ENCODE data around the gene FAM163A.

Gene FAM163A

GRCh38 chr1:179767996-179768395, 24.9 kb downstream of the FAM163A start:
- Histone ChIP-seq H3K4me1 (ENCODE audit: insufficient read depth, low read length, severe bottlenecking) (no peaks in the 10 kb centered on the region), H4K20me1 (ENCODE audit: insufficient read depth, low read length) (no peaks in the 10 kb centered on the region), H3F3A (ENCODE audit: insufficient read depth, low read length) (no peaks in the 10 kb centered on the region), H3K9me2 (ENCODE audit: low read depth, low read length) (no peaks in the 10 kb centered on the region), H3K9ac (ENCODE audit: low read length) (no peak overlapping the region), H3K36me3 (ENCODE audit: insufficient read depth, low read length) (no peaks in the 10 kb centered on the region), H2AFZ (ENCODE audit: low read length) (no peak overlapping the region), H3K9me3 (ENCODE audit: low read length) (0 out of 2 replicates have a peak, but pooled peaks cover 4% of the 10 kb centered on the region), H3K4me2 (ENCODE audit: low read length) (no peak overlapping the region), H3K27me3 (ENCODE audit: insufficient read depth, low read length) (no peaks in the 10 kb centered on the region), H3K79me2 (ENCODE audit: insufficient read depth, low read length) (no peaks in the 10 kb centered on the region), H3K27ac (ENCODE audit: low read depth, low read length, poor library complexity, severe bottlenecking) (no peak overlapping the region), H3K4me3 (ENCODE audit: low read depth, low read length, poor library complexity, severe bottlenecking) (no peak overlapping the region)
- no peak for TF ChIP-seq EZH2 (IDR thresholded peaks at IDR 0.05; ENCODE audit: borderline replicate concordance, low read length)
- TF ChIP-seq, protein P1, sequence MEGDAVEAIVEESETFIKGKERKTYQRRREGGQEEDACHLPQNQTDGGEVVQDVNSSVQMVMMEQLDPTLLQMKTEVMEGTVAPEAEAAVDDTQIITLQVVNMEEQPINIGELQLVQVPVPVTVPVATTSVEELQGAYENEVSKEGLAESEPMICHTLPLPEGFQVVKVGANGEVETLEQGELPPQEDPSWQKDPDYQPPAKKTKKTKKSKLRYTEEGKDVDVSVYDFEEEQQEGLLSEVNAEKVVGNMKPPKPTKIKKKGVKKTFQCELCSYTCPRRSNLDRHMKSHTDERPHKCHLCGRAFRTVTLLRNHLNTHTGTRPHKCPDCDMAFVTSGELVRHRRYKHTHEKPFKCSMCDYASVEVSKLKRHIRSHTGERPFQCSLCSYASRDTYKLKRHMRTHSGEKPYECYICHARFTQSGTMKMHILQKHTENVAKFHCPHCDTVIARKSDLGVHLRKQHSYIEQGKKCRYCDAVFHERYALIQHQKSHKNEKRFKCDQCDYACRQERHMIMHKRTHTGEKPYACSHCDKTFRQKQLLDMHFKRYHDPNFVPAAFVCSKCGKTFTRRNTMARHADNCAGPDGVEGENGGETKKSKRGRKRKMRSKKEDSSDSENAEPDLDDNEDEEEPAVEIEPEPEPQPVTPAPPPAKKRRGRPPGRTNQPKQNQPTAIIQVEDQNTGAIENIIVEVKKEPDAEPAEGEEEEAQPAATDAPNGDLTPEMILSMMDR (IDR thresholded peaks at IDR 0.05; ENCODE audit: low read length), result no peak

DNA sequence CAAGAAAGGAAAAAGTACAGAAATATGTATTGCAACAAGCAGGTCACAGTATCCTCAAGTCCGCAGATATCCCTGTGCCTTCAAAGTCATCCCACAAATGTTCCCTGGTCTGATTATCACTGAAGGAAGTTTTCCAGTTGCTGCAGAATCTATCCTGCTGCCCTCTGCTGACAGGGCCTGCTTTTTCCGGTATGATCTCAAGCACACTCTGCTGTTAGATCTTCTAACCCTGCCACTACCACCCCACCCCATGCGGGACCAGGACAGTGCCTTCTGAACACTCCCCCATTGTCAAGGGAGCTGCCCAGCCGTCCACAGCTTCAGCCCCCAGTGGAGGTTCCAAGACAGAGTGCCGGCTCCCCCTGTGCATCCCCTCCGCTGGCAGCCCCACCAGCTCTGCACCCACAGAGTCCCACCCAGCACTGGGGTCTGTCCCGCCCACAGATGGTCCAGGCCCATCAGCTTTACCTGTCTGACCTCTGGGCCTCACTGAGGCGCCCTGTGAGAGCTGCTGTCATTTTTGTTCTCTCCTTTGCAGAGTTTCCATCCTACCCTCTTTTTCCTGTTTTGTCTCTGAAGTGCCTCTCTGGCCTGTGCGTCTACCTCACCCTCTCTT, 27.9 kb downstream of the FAM163A start:
- Histone ChIP-seq H2AFZ (ENCODE audit: low read length) (no peak overlapping the region), H3K9me3 (ENCODE audit: low read length) (0 out of 2 replicates have a peak, but pooled peaks cover 4% of the 10 kb centered on the region), H4K20me1 (ENCODE audit: insufficient read depth, low read length) (no peaks in the 10 kb centered on the region), H3K9ac (ENCODE audit: low read length) (no peak overlapping the region), H3K36me3 (ENCODE audit: insufficient read depth, low read length) (no peaks in the 10 kb centered on the region), H3K4me1 (ENCODE audit: insufficient read depth, low read length, severe bottlenecking) (no peaks in the 10 kb centered on the region), H3K9me2 (ENCODE audit: low read depth, low read length) (no peaks in the 10 kb centered on the region), H3K79me2 (ENCODE audit: insufficient read depth, low read length) (no peaks in the 10 kb centered on the region), H3K4me3 (ENCODE audit: low read depth, low read length, poor library complexity, severe bottlenecking) (no peak overlapping the region), H3F3A (ENCODE audit: insufficient read depth, low read length) (no peaks in the 10 kb centered on the region), H3K27ac (ENCODE audit: low read depth, low read length, poor library complexity, severe bottlenecking) (no peak overlapping the region), H3K4me2 (ENCODE audit: low read length) (no peak overlapping the region), H3K27me3 (ENCODE audit: insufficient read depth, low read length) (no peaks in the 10 kb centered on the region; the same call in 1 of the 2 replicates)
- no peak for TF ChIP-seq EZH2 (IDR thresholded peaks at IDR 0.05; ENCODE audit: borderline replicate concordance, low read length)
- TF ChIP-seq, protein P1 (IDR thresholded peaks at IDR 0.05; ENCODE audit: low read length), result no peak

DNA sequence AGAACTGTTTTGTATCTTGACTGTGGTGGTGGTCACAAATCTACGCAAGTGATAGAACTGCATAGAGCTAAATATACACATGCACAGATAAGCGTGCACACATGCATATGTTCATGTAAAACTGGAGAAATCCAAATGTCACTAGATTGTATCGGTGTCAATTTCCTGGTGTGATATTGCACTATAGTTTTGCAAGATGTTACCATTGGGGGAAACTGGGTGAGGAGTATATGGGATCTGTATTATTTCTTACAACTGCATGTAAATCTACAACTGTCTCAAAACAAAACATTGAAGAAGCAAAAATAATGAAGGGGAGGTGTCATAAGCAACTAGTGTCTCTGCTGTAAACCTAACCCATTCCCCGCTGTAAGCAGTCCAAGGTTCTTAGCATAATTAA, 30.2 kb downstream of the FAM163A start:
- Histone ChIP-seq H3K9ac (ENCODE audit: low read length) (no peak overlapping the region), H3K4me1 (ENCODE audit: insufficient read depth, low read length, severe bottlenecking) (no peaks in the 10 kb centered on the region), H4K20me1 (ENCODE audit: insufficient read depth, low read length) (no peaks in the 10 kb centered on the region), H3K4me2 (ENCODE audit: low read length) (no peak overlapping the region), H3K9me3 (ENCODE audit: low read length) (0 out of 2 replicates have a peak, but pooled peaks cover 4% of the 10 kb centered on the region), H3K4me3 (ENCODE audit: low read depth, low read length, poor library complexity, severe bottlenecking) (no peak overlapping the region), H3K27me3 (ENCODE audit: insufficient read depth, low read length) (no peaks in the 10 kb centered on the region; the same call in 1 of the 2 replicates), H3K27ac (ENCODE audit: low read depth, low read length, poor library complexity, severe bottlenecking) (no peak overlapping the region), H3K9me2 (ENCODE audit: low read depth, low read length) (no peaks in the 10 kb centered on the region), H3K36me3 (ENCODE audit: insufficient read depth, low read length) (no peaks in the 10 kb centered on the region), H3K79me2 (ENCODE audit: insufficient read depth, low read length) (no peaks in the 10 kb centered on the region), H2AFZ (ENCODE audit: low read length) (no peak overlapping the region), H3F3A (ENCODE audit: insufficient read depth, low read length) (no peaks in the 10 kb centered on the region)
- TF ChIP-seq, protein P1 (IDR thresholded peaks at IDR 0.05; ENCODE audit: low read length), result no peak
- TF ChIP-seq EZH2 (IDR thresholded peaks at IDR 0.05; ENCODE audit: borderline replicate concordance, low read length), result no peak
